VCaP (cell line): Measurements from ENCODE around the gene CAPZB.
A peak's percentile ranks its signal among the peaks of the same experiment; 100 is the strongest.

Source experiments
- H3K27ac ChIP-seq: fragments of 450-650 bp; 2 replicates; pipeline ENCODE4 v1.5.1; 2017
- TF ChIP-seq, protein P1 (sequence below): fragments of 450-650 bp; conservative IDR thresholded peaks from 2 replicates; pipeline ENCODE4 v1.5.1; 2017; ENCODE audit warnings: mild to moderate bottlenecking, moderate library complexity

Gene CAPZB

DNA sequence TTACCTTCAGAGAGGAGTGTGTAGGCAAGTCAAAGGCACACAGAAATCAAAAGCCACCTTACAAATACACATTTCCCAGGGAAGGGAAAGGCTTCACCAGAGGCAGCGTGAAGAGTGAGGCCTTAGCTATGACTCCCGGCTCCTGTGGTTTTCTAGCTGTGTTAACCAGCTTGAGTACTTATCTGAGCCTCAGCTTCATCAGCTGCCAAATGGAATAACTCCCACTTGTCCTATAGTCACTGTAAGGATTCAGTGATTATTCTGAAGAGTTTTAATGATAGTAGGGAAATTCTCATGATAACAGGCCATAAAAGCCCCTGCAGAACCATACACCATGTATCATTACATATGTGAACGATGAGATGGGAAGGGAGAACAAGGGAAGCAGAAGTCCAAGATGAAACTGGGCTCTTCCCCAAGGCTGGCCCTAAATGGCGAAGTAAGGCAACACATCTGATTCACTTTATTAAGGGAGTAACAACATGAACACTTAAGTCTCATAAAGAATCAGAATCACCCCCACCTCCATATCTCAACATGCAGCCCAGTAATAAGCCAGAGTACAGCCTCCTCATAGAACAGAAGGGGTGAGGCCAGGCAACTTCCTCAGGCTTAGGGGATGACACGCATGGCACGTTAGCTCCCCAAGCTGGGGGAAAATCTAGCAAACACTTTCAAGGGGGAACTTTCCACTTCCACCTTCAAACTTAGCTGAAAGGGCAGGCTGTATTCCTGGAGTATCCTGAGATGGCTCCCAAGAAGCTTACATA lies 109.5 kb downstream of the CAPZB start:
- H3K27ac ChIP-seq = no peak overlapping the region
- TF ChIP-seq, protein P1, sequence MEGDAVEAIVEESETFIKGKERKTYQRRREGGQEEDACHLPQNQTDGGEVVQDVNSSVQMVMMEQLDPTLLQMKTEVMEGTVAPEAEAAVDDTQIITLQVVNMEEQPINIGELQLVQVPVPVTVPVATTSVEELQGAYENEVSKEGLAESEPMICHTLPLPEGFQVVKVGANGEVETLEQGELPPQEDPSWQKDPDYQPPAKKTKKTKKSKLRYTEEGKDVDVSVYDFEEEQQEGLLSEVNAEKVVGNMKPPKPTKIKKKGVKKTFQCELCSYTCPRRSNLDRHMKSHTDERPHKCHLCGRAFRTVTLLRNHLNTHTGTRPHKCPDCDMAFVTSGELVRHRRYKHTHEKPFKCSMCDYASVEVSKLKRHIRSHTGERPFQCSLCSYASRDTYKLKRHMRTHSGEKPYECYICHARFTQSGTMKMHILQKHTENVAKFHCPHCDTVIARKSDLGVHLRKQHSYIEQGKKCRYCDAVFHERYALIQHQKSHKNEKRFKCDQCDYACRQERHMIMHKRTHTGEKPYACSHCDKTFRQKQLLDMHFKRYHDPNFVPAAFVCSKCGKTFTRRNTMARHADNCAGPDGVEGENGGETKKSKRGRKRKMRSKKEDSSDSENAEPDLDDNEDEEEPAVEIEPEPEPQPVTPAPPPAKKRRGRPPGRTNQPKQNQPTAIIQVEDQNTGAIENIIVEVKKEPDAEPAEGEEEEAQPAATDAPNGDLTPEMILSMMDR = no peak

DNA sequence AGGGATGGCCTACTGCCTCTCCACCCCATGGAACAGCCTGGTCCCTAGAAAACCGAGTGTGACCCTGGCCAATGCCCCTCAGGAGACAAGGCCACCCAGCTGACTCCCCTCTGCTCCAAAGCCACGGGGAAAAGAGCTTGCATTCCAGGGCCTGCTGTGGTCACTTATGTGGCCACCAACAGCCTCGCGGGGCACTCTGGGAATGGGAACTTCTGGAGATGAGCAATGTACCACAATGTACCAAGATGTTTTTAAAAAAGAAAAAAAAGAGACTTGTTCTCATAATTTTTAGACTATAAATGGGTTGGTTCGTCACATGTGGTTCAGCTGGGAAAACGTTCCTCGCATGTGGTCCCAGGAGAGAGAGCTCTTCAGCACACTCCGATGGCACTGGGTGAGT lies 110.4 kb downstream of the CAPZB start:
- no peak overlapping the region for H3K27ac ChIP-seq
- TF ChIP-seq, protein P1 = no peak

DNA sequence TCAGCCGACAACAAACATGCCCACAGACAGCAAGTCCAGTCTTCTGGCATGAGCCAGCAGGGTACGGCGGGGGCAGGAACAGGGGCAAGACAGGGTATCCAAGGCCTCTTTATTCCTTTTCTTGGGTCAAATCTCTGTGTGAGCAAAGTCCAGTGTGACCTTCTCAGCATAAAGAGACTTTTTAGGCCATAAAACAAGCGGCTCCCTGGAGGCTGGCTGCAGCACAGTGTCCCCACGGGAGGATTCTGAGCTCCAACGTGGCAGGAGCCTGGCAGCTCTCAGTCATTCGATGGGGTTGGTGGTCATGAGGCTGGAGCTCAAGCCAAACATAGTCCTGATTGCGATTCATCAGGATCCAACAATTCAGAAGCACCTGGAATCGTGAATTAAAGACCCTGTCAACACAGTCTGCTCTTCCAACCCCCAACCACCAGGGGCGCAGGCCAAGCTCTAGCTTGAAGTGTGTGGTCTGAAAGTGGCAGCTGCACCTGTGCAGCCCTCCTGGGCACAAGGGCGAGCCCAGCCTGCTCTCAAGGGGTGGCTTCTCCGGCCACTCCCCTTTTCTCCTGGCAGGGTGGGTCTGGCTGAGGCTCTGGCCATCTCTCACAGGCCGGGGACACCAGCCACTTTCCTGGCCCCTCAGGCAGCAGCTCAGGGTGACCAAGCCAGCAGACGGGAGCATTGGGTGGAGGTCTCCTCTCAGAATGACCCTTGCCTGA lies 111.1 kb downstream of the CAPZB start:
- TF ChIP-seq, protein P1 = peak; percentile 43
- no peak overlapping the region for H3K27ac ChIP-seq

DNA sequence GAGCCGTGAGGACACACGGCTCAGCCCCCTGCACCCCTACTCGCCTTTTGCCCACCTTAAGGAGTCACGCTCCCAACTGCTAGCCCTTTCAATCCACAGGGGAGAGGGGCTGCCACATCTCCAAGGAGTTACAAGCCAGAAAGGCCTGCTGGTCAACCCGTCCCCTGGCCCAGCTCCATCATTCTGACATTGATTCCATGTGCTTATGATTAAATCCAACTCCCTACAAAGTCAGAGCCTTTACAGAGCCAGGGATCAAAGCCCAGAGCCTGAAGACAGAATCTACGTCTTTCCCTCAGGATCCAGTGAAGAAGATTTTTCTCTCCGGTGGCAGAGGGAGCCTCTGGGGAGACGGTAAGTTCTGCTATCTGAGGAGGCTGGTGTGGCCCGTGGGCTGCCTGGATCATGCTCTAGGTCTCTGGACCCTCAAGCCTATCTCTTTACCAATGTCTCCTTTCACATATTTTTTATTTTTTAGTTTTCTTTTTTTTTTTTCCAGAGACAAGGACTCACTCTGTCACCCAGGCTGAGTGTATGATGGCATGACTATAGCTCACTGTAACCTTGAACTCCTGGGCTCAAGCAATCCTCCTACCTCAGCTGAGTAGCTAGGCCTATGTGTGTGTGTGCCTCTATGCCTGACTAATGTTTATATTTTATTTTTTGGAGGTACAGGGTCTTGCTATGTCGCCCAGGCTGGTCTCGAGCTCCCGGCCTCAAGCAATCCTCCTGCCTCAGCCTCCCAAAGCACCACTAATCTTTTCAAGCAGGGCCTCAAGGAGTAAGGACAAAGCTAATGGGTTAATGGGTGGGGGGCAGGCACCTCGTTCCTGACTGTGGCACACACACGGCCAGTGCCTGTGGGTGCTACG lies 111.9 kb downstream of the CAPZB start:
- TF ChIP-seq, protein P1 = no peak
- H3K27ac ChIP-seq = no peak overlapping the region

DNA sequence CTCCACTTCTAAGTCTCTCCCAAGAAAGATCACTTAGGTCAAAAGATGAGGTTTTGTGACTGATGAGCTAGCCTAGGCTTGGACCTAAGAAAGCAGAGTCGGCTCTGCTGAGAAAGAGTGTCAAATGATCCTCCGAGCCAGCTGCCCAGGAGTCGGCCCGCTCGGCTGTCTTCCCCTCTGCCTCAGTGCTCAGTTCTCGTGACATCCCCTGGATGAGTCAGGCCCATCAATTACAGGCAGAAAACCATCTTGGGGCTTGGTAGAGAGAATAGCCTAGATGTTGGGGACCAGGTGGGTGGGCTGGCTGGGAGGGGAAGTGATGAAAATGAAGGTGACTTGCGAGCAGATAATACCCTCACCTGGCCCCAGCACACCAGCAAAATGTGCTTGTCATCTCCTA lies 112.7 kb downstream of the CAPZB start:
- no peak overlapping the region for H3K27ac ChIP-seq
- TF ChIP-seq, protein P1 = no peak

DNA sequence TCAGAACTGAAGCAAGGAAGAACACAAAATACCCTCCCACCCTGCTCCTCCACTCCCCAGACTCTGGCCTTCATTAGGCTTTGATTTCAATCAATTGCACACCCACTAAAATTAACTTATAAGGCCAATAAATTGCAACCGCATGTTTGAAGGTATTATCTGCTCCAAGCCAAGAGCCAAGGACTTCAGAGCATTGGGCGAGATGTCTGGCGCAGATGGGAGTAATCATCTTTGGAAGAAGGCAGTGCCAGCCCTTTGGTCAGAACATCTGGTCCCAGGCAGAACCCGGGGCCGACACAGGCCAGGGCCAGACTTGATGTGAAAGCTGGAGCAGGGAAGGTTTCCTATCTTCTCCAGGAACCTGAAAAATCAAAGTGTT lies 113.2 kb downstream of the CAPZB start:
- TF ChIP-seq, protein P1 = no peak
- H3K27ac ChIP-seq = no peak overlapping the region
